ENCODE measurements around the gene SF3A2.

The SF3A2 gene

DNA sequence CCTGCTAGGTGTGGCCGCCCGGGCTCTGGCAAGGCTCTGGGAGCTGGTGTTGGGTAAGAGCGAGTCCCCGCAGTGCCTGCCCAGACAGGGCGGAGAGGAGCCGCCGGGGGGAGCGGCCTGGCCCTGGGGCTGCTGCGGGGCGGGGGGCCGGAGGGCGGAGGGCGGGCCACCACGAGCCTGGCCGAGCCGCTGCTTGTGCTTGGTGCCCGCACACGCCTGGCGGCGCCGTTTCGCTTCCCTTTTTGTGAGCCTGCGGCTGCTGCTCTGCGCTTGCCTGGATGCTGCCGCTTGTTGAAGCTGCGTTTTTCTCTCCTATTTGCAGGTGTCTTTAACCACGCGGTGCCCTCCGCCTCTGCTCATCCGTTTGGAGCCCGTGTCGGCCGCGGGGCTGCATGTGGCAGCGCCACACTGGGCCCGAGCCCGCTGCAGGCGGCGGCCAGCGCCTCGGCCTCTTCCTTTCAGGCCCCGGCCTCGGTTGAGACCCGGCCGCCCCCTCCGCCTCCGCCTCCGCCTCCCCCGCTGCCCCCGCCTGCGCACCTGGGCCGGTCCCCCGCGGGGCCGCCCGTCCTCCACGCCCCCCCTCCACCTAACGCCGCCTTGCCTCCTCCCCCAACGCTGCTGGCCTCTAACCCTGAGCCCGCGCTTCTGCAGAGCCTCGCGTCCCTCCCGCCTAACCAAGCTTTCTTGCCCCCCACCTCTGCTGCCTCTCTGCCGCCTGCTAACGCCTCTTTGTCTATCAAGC lies 9.0 kb upstream of the SF3A2 start:
- no peak for DNase-seq

DNA sequence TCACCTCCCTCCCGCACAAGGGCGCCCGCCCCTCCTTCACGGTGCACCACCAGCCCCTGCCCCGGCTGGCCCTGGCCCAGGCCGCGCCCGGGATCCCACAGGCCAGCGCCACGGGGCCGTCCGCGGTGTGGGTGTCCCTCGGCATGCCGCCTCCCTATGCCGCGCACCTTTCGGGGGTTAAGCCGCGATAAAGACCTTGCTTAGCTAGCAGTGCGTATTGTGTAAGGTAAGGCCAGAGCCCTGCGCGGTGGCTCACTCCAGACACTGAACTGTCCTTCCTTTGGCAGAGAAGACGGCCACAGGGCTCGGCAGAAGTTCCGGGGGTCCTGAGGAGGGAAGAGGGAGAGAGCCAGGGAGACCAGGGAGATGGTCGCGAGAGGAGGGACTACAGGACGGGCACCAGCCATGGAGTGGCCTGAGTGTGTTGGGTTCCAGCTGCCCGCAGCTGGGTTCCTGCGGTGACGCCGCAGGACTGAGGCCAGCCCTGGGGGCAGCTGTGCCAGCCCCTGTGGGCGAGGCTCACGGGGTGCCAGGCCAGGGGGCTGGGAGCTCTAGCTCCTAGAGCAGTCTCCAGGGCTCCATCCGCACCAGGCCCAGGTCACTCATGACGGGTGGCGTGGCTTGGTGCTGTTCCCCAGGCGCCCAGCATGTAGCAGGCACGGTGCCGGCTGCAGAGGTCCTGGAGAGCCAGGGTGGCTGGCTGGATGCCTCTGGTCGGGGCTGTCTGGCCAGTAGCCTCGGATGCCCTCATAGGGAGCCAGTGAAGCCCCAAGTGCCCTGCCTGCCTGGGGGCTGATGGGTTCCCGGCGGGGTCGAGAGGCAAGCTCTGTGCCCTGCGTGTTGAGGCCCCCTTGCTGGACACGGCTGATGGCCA lies 8.2 kb upstream of the SF3A2 start:
- no peak for DNase-seq

DNA sequence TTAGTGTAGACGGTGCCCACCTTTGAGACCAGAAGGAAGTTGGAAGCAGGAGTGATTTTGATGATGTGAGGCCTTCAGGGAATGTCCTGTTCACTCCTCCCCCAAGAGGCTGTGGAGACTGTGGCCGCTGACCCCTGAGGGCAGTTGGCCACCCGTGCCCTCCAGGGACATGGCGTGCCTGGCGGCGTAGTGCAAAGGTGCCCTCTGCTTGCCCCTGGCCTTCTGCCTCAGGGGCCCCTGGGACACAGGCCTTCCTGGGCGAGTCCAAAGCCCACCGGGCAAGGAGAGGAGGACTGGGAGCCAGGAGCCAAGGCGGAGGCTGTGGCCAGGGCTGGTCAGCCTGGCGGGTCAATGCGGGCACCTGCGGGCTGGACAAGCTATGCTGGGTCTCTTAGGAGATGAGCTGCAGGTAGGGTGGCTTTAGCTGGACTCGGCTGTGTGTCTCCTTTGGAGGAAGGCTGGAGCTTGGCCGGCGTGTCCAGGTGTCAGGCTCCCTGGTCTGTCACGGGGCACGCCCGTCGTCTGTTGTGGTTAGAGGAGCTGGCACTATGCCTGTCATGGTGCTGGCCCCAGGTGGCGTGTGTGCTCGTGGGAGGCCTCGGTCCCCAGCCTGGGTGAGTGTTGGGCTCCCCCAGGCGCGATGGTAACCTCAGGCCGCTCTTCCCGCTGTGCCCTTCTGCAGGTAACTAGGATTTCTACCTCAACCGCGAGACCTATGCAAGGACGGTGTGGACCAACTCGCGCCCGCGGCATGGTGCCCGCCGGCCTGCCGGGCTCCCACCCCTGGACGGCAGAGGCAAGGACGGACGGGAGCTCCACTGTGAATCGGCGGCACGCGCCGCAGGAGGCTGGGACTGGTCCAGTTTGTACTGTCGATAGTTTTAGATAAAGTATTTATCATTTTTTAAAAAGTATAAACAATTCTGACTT lies 7.3 kb upstream of the SF3A2 start:
- DNase-seq = no peak

DNA sequence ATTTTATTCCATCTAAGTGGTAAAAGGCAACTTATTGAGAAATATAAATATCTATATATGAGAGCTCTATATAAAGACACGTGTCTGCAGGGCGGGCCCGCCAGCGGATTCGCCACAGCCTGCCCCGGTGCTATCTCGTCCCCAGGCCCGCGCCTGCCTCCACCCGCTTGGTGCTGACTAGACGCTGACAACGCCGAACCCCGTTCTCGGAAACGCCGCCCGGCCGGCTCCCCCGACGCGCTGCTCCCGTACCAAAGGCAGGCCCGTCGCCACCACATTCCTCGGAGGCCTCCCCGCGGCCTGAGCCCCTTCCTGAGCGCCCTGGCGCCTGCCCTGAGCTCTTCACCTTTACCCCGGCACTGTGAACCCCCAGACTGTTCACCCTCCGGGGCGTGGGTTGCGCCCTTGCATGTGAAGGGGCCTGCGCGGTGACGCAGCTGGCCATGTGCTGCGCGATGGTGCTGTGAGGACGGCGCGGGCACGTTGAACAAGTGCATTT lies 6.5 kb upstream of the SF3A2 start:
- DNase-seq = no peak

DNA sequence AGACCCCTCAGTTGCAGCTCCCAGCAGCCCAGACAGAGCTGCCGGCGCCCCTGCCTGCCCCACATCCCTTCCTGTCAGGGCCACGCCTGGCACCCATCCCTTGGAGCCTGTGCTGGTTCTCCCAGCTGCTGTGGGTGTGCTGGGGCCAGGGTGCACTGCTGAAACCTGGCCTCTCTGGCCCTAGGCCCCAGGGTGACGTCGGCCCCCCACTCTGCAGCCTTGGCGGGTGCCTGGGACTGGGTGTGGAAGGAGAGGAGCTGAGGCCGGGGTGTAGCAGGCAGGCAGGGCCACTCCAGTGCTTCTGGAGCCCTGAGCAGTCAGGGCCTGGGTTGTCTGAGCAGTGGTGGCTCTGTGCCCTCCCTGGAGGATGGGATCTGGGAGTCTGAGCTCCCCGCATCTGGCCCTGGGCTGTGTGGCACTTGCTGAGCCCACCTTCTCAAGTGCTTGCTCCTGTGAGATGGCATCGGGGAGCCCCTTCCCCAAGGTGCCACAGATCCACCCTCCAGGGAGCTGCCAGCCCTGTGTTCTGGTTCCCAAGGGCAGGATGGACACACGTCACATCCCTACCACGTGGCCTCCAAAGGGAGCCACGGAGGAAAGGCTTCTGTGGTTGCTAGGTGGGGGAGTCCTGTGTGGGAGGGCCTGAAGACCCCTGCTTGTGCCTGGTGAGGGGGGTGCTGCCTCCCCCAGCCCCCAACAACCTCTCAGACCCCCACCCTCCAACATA lies 5.7 kb upstream of the SF3A2 start:
- no peak for DNase-seq

DNA sequence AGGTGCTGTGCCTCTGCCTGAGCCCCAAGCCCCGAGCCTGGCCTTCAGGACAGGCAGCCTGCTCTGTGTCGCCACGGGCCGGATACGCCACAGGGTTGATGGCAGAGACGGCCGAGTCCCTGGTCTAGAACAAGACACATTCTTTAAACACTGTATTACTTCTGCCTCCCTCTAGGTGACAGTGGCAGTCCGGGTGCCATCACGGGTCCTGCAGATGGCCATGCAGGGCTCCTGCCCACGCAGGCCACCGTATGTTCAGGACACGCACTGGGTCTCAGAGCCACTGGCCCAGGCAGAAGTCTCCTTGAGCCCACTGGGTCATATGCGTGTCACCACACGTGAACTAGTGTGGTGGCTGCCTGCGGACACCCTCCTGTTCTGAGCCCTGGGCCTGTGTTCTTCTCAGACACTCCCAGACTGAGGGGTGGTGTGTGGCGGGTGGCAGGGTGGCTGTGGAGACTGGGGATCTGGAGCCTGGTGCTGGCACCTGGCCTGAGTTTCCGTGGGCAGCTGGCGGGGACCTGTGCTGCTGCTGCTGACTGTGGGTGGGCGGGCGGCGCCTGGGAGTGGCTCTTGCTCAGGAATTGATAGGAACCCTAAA lies 4.9 kb upstream of the SF3A2 start:
- DNase-seq = no peak

DNA sequence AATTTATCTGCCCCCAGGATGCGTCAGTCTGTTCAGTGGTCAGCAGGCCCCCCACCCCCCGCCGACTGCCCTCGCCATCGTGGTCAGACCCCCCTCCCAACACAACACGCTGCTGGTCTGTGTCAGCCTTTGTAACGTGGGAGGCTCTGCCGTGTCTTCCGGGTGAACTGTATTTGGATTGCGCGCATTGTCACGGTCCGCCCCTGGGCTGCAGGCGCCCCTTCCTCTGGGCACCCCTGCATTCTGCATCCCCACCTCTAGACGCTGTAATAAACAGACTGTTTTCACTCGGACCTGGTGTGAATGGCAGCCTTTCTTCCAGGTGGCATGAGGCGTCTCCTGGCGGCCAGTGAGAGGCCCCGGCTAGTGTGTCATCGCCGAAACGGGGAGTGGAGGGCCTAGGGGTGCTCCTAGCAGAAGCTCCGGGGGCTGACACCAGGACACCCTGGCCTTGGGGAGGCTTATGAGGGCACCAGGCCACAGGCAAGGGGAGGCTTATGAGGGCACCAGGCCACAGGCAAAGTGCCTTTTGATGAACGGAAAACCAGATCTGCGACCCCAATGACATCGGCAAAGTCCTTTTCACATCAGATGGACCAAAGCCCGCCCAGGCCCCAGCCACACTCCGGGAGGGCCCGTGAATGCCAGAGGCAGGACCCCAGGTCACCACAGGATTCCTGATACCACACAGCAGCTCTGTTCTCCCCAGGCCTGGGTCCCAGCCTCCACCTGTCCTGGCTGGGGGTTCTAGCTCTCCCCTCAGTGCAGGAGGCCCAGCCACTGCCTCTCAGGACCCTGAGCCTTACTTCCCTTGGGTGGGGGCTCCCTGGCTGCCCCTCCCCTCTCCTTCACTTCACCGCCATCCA lies 4.1 kb upstream of the SF3A2 start:
- DNase-seq = no peak

DNA sequence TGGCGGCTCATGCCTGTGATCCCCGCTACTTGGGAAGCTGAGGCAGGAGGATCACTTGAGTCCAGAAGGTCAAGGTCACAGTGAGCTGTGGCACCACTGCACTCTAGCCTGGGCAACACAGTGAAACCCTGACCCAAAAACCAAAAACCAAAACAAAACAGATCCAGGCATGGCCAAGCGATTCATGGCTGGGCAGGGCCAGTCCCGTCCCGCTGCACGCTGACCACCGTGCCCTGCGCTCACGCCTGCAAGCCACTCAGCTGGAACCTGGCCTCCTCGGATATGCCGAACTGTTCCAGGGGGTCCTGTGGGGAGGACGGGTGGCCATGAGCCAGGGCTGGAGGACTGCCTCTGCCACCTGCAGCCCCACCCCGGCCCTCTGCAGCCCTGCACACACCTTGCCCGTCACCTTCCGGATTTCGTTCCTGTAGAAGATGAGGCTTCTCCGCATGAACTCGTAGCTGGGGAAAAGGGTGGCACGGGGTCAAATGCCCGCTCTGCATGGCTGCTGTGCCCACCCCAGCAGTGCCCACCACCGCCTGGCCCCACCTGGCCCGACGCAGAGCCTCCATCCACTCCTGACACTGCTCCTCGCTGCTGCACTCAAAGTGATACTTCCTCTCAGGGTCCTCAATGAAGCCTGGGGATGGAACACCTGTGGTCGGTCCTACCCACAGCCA lies 2.9 kb upstream of the SF3A2 start:
- no peak for DNase-seq

DNA sequence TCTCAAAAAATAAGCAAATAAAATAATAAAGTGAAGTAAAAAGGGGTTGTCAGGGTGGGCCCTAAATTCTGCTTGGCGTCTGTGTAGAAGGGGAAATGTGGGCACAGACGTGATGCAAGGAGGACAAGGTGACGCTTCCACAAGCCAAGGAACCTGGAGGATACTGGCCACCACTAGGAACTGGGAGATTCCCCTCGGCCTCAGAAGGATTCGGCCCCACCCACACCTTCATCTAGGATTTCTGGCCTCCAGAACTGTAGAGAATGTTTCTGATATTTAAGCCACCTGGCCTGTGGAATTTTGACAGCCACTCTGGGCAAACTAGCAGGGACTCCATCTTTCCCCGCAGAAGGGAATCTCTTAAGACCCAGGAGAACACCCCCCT lies 1.6 kb upstream of the SF3A2 start:
- DNase-seq = no peak

DNA sequence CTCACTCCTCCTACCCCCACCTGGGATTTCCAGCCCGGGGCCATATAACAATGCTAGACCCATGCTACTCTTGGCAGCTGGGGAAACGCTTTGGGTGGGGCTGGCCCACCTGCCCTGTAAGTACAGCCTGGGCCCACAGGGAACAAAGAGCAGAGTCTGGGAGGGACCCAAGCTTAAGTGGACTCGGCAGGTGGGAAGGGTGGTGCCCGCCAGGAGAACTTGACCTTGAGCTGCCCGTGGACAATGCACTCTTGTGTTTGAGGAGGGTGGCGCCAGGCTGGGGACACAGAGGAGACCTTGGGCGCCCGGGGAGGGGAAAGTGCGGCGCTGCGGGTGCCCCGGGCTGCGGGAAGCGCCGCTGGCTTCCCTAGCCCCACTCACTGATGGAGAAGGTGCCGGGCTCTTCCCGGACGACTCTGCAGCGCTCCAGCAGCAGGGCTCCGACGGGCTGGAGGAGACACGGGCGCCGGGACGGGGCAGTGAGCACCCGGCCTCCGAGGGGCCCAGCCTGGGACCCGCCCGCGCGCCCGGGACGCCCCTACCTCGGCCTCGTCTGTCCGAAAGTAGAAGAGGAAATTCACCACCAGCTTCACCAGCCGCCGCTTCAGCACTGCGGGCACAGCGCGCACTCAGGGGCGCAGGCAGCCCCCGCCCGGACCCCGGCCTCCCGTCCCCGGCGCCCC lies 1.1 kb upstream of the SF3A2 start:
- DNase-seq = peak in 1 of 2 donors; percentile 49

DNA sequence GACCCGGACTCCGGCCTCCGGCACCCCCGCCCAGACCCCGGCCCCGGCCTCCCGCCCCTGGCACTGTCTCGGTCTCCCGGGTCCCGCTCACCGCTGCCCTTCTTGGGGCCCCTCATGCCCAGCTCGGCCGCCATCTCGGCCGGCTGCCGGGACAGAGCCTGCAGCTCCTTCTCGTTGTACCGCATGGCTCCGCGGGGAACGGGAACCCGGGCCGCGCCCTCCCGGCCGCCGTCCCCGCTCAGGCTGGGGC lies 635 bp upstream of the SF3A2 start:
- no peak for DNase-seq

DNA sequence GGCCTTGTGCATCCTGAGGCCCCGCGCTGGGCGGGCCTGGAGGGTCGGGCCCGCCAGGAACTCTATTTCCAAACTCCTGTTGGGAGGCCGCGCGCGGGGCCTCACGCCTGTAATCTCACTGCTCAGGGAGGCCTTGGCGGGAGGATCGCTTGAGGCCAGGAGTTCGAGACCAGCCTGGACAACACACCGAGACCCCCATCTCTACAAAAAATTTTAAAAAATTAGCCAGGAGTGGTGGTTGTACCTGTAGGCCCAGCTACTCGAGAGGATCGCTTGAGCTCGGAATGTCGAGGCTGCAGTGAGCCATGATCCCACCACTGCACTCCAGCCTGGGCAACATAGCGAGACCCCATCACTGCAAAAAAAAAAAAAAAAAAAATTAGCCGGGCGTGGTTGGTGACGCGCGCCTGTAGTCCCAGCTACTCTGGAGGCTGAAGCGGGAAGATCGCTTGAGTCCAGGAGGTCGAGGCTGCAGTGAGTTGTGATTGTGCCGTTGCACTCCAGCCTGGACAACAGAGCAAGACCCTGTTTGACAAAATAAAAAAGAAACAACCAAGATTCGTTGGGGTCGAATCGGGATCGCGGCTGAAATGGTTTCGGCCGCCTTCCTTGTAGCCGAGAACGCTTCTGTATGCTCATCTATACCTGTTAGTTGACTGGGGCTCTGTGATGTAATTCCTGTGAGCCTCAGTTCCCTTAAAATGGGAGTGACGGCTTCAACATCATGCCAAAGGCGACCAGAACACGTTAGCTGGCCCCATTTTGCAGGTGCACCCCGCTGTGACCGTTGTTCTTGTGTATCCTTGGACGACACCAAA lies 636 bp downstream of the SF3A2 start:
- no peak for DNase-seq

DNA sequence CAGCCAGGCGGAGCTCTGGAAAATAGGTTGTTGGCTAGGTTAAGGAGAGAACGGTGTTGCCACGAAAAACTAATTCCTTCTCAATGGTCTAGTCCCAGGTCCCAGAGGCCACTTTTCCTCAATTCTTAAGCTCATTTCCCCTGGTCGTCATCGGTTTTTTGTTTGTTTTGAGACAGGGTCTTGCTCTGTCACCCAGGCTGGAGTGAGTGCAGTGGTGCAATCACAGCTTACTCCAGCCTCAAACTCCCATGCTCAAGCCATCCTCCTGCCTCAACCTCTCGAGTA lies 1.2 kb downstream of the SF3A2 start:
- no peak for DNase-seq

DNA sequence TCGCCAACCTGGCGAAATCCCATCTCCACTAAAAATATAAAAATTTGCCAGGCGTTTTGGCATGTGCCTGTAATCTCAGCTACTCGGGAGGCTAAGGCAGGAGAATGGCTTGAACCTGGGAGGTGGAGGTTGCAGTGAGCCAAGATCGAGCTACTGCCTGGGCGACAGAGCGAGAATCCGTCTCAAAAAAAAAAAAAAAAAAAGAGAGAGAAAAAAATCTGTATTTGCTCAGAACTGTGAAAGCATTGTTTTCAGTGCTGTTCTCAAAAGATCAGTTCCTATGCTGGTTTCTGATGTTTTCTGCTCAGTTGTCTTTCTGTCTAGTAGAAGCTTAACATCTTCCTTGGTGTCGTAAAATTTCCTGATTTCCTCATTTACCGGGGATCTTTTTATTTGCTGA lies 2.5 kb downstream of the SF3A2 start:
- DNase-seq = no peak

DNA sequence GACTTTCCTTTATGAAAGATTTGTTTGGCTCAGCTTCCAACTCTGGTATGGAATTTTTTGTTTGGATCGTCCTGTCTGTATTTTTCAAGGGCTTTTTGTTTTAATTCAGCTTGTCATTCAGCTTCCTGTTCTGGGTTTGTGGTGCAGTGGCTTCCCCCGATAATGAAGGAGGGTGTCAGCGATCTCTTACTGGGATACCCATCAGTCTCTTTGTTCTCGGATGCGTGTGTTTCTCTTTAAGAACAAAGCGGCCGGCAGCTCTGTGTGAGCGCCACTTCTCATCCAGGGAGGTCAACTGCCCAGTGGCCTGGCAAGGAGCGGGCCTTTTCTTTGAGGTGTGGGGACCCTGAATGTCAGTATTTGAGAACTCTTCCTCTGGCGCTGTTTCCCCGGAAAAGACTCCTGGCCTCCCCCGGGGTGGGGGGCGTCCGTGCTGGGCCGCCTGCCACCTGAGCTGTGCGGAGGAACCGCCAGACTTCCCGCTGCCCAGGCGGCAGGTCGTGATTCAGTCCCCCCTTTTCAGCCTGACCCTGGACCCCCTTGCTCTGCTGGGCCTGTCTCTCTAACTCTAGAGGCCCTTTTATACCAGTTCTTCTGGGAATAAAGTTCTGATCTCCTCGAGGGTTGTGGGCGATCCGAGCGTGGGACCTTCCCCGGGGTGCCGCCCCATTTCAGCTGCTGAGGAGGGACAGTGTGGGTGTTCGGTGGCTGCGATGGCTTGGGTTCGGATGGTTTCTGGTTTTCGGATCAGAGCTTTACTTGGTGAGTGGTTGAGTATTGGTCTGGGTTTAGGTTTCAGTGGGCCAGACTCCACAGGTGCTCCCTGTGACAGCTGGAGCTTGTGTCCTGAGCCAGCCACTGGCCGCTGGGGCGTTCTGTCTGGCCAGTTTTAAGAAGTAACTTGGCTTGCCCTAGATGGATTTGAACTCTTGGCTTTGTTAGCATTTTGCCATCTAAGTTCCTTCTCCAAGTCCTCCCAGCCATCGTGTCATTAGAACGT lies 3.4 kb downstream of the SF3A2 start:
- peak in 1 of 2 donors; percentile 32 for DNase-seq

DNA sequence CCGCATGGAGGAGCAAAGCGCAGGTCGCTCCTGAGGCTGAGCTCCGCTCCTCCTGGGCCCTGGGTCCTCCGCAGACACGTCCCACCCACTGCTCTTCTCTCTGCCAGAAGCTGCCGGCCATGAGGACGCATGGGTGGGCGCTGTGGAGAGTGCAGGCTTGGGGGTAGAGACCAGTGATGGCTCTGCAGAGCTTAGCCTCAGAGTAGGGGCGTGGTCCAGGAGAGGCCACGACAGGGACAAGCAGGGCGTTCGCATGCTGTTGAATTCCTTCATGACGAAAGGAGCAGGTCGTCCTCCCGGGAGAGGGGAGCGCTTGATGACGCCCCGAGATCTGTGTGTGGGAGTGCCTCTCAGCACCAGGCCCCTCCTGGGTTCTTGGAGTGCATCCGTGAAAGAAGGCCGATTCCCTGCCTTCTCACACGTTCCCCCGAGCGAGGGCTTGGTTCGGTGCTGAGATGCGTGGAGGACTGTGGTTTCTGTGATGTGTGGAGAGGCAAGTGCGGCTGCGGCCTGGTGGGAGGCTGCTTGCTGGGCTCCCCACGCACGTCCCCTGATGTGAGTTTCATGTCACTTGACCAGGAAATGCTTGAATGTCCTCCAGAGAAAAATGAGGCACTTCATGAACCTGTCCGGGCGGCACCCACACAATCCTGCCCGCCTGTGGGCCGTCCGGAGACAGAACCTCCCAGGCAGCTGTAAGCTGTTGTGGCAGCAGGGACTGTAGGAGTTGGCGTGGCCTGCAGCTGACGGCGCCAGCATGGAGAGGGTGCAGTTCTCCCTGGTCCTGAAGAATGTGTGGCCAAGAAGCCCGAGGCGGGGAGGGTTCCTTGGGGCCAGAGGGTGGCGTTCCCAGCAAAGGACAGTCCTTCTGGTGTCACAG lies 4.5 kb downstream of the SF3A2 start:
- no peak for DNase-seq

DNA sequence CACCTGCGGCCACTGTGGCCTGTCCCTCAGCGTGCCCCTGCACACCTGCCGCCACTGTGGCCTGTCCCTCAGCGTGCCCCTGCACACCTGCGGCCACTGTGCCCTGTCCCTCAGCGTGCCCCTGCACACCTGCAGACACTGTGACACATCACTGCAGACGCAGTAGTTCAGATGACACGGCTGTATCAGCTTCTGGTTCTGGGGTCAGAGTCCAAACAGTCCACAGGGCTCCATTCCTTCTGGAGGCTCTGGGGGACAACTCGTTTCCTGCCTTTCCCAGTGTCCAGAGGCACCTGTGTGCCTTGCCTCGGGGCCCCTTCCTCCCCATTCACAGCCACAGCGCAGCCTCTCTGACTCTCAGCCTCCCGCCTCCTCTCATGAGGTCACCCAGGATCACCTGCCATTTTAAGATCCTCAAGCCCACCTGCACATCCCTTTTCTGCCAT lies 5.5 kb downstream of the SF3A2 start:
- DNase-seq = no peak
